Activated gamma-delta T cell (primary cell): ENCODE results near the gene RSAD1.
A peak's percentile ranks its signal among the peaks of the same experiment; 100 is the strongest.
"Not testable (repeated sequence)": the region's sequence is repeated elsewhere in the genome, so short reads cannot be mapped to it uniquely, and the experiment has no call there.

ENCODE experiments used
- DNase-seq: peaks from one replicate; lab custom pipeline; 2025; lab: John Stamatoyannopoulos, UW

RSAD1 gene

GRCh38 chr17:50472761-50473161 is 5.9 kb upstream of the RSAD1 start:
- DNase-seq, result not testable (repeated sequence)

- DNase-seq, result no peak
Observed at GRCh38 chr17:50473901-50474300, 4.8 kb upstream of the RSAD1 start.

- no peak for DNase-seq
Observed at GRCh38 chr17:50474523-50474922, 4.1 kb upstream of the RSAD1 start.

GRCh38 chr17:50475362-50475761 is 3.3 kb upstream of the RSAD1 start:
- no peak for DNase-seq

GRCh38 chr17:50475775-50476544 is 2.7 kb upstream of the RSAD1 start:
- not testable (repeated sequence) for DNase-seq

- DNase-seq, result no peak
Observed at GRCh38 chr17:50476545-50477315, 1.9 kb upstream of the RSAD1 start.

- DNase-seq, result no peak
Observed at GRCh38 chr17:50477976-50478375, 684 bp upstream of the RSAD1 start.

- DNase-seq, result peak; percentile 21
Observed at GRCh38 chr17:50479522-50480141, 972 bp downstream of the RSAD1 start.

- no peak for DNase-seq
Observed at GRCh38 chr17:50480142-50480764, 1.6 kb downstream of the RSAD1 start.

- DNase-seq, result no peak
Observed at GRCh38 chr17:50480854-50481490, 2.3 kb downstream of the RSAD1 start.

GRCh38 chr17:50481648-50482047 is 3.0 kb downstream of the RSAD1 start:
- DNase-seq, result no peak

- DNase-seq, result no peak
Observed at GRCh38 chr17:50482110-50482509, 3.5 kb downstream of the RSAD1 start.

- no peak for DNase-seq
Observed at GRCh38 chr17:50482516-50482915, 3.9 kb downstream of the RSAD1 start.

- DNase-seq, result no peak
Observed at GRCh38 chr17:50483266-50483665, 4.6 kb downstream of the RSAD1 start.

- DNase-seq, result no peak
Observed at GRCh38 chr17:50484386-50485155, 5.9 kb downstream of the RSAD1 start.

- DNase-seq, result no peak
Observed at GRCh38 chr17:50487213-50488096, 8.8 kb downstream of the RSAD1 start.

- DNase-seq, result no peak
Observed at GRCh38 chr17:50488880-50489279, 10.2 kb downstream of the RSAD1 start.

GRCh38 chr17:50491505-50491904 is 12.8 kb downstream of the RSAD1 start:
- no peak for DNase-seq

- no peak for DNase-seq
Observed at GRCh38 chr17:50492214-50492613, 13.6 kb downstream of the RSAD1 start.

- no peak for DNase-seq
Observed at GRCh38 chr17:50493744-50494143, 15.1 kb downstream of the RSAD1 start.
